GM12878 (cell line): Measurements from ENCODE around the gene ADA. TPM values are rescaled to one million over a fixed set of nuclear protein-coding genes. Genes with fewer than 3 reads are reported as not detected.

Experiments
- ATAC-seq: fragments of 200-7000 bp; cut with Tn5 transposase; 3 replicates; pipeline ENCODE4 v1.9.1; 2020; ENCODE audit warnings: mild to moderate bottlenecking, moderate library complexity
- BruUV-seq: library from RNA; stranded (reverse); fragments of 400-500 nt; replicated peaks from 2 replicates; lab custom pipeline; 2021; lab: Mats Ljungman, UMichigan
- CTCF ChIA-PET: fragments of 300-600 bp; sonication (Branson Sonifier 250); formaldehyde crosslinking; extraction: SDS; loops from one replicate; lab custom pipeline; 2021; ENCODE audit warnings: inconsistent platforms; lab: Yijun Ruan, JAX
- POLR2A ChIA-PET: fragments of 350-600 bp; formaldehyde crosslinking; extraction: SDS; loops from one replicate; lab custom pipeline; 2021; ENCODE audit warnings: inconsistent platforms; lab: Charles Lee
- RAD21 ChIA-PET: fragments of 300-600 bp; sonication (Branson Sonifier 250); formaldehyde crosslinking; loops from one replicate; lab custom pipeline; 2023; ENCODE audit warnings: antibody characterized with exemption; ENCODE audit not compliant: unreplicated experiment; lab: Charles Lee
- SMC1A ChIA-PET: fragments of 300-600 bp; sonication (Branson Sonifier 250); formaldehyde crosslinking; loops from one replicate; lab custom pipeline; 2023; ENCODE audit not compliant: unreplicated experiment, uncharacterized antibody; lab: Charles Lee
- DNase-seq: peaks from one replicate; pipeline ENCODE4 v3.0.0-alpha.2; 2011; ENCODE audit warnings: low read depth, low spot score
- FAIRE-seq: peaks from 3 replicates; lab custom pipeline; 2011; peaks lifted over from hg19 to GRCh38; lab: Jason Lieb, UNC
- H2AFZ ChIP-seq: 2 replicates; pipeline ENCODE4 v1.6.0; 2011; ENCODE audit warnings: low read depth, low read length, control low read depth; ENCODE audit not compliant: control insufficient read depth
- H3K27ac ChIP-seq: 2 replicates; pipeline ENCODE4 v1.5.1; 2011; ENCODE audit warnings: control low read depth; ENCODE audit not compliant: control insufficient read depth, insufficient read depth
- H3K27me3 ChIP-seq, 2 experiments: replicated peaks in 1 of 2; 2 replicates each; pipeline versions ENCODE4 v1.6.0 to v1.6.1; 2011; ENCODE audit warnings: low read length in 1 of 2; ENCODE audit not compliant: control insufficient read depth in 2 of 2, insufficient read depth in 2 of 2
- H3K36me3 ChIP-seq, 2 experiments: 2 replicates each; pipeline ENCODE4 v1.5.1; 2011; ENCODE audit warnings: low read length in 1 of 2; ENCODE audit not compliant: control insufficient read depth in 2 of 2, insufficient read depth in 2 of 2
- H3K4me1 ChIP-seq: 2 replicates; pipeline ENCODE4 v1.6.1; 2011; ENCODE audit warnings: mild to moderate bottlenecking, low read length, moderate library complexity, mixed read lengths; ENCODE audit not compliant: control insufficient read depth, insufficient read depth
- H3K4me2 ChIP-seq: 2 replicates; pipeline ENCODE4 v1.6.0; 2011; ENCODE audit warnings: control low read depth; ENCODE audit not compliant: control insufficient read depth, insufficient read depth
- H3K4me3 ChIP-seq: fragments of 200-600 bp; sonication (generic); 2 replicates; pipeline ENCODE4 v1.5.1; 2016
- H3K79me2 ChIP-seq: 2 replicates; pipeline ENCODE4 v1.6.0; 2011; ENCODE audit warnings: low read length; ENCODE audit not compliant: control insufficient read depth, insufficient read depth
- H3K9ac ChIP-seq: 2 replicates; pipeline ENCODE4 v1.8.0; 2011; ENCODE audit warnings: low read length, control low read depth, mixed read lengths; ENCODE audit not compliant: control insufficient read depth, insufficient read depth
- H3K9me3 ChIP-seq: replicated peaks from 3 replicates; pipeline ENCODE4 v1.5.1; 2011; ENCODE audit warnings: mild to moderate bottlenecking, low read length; ENCODE audit not compliant: control insufficient read depth, insufficient read depth
- H4K20me1 ChIP-seq: 2 replicates; pipeline ENCODE4 v1.6.0; 2011; ENCODE audit not compliant: control insufficient read depth, insufficient read depth
- E4F1 ChIP-seq: fragments of 450-650 bp; IDR thresholded peaks from 2 replicates; pipeline ENCODE4 v1.6.1; 2018; ENCODE audit warnings: borderline replicate concordance, mild to moderate bottlenecking; ENCODE audit not compliant: partially characterized antibody
- JUNB ChIP-seq: IDR thresholded peaks from 2 replicates; pipeline ENCODE4 v1.6.1; 2016; ENCODE audit warnings: antibody characterized with exemption, mild to moderate bottlenecking
- MLLT1 ChIP-seq: fragments of 450-650 bp; IDR thresholded peaks from 2 replicates; pipeline ENCODE4 v1.6.1; 2016; ENCODE audit warnings: mild to moderate bottlenecking
- NKRF ChIP-seq: fragments of 450-650 bp; conservative IDR thresholded peaks from 2 replicates; pipeline ENCODE4 v1.6.1; 2017; ENCODE audit warnings: mild to moderate bottlenecking, moderate library complexity
- RBBP5 ChIP-seq: fragments of 200-600 bp; sonication (generic); conservative IDR thresholded peaks from 2 replicates; pipeline ENCODE4 v1.6.1; 2016
- SIX5 ChIP-seq: IDR thresholded peaks from 2 replicates; pipeline ENCODE4 v1.6.1; 2011; ENCODE audit warnings: mild to moderate bottlenecking, low read depth, low read length, moderate library complexity; ENCODE audit not compliant: severe bottlenecking
- TBL1XR1 ChIP-seq: IDR thresholded peaks from 2 replicates; pipeline ENCODE4 v1.6.1; 2012; ENCODE audit warnings: low read depth, low read length, improper control_type of control experiment
- ZBTB11 ChIP-seq: fragments of 450-650 bp; formaldehyde crosslinking; IDR thresholded peaks from 2 replicates; pipeline ENCODE4 v1.5.0; 2022; ENCODE audit warnings: mild to moderate bottlenecking, missing genetic modification characterization
- WGBS: methylation state at CpG from one replicate; pipeline ENCODE4 v1.1.6; 2016; ENCODE audit warnings: low lambda C conversion rate; ENCODE audit not compliant: insufficient replicate concordance, insufficient coverage; ENCODE audit errors: missing lambda C conversion rate; 5-methylcytosine and 5-hydroxymethylcytosine counted together
- in situ Hi-C: fragments of 300-500 bp; cut with MboI; formaldehyde crosslinking; loops from 9 replicates; pipeline ENCODE4 v1.14.3; 2018; ENCODE audit warnings: mixed read lengths
- intact Hi-C: fragments of 100-400 bp; cut with micrococcal nuclease; formaldehyde crosslinking; loops from one replicate; pipeline ENCODE4 v1.14.2; 2022; ENCODE audit not compliant: unreplicated experiment
- polyA plus RNA-seq, 11 experiments: library from polyadenylated mRNA; depleted of rRNA in 4 of 11; unstranded in 6 of 11; stranded (reverse) in 5 of 11; fragments of >200 nt; fragmentation: Nextera tagmentation in 4 of 11; fragmentation: Illumina TruSeq in 1 of 11; extraction: Ambion mirVana in 4 of 11; extraction: Trizol in 1 of 11; gene quantifications; 1 replicate in 1 of 11; 2 replicates in 10 of 11; pipeline versions ENCODE4 v1.2.1 to v1.2.3, GENCODE V29; 2011 to 2016; ENCODE audit warnings: inconsistent platforms in 2 of 11, missing spikeins in 2 of 11, low read depth in 1 of 11
- total RNA-seq, 4 experiments: library from RNA; depleted of rRNA in 3 of 4; stranded (reverse); fragments of >200 nt in 3 of 4; fragmentation: Illumina TruSeq in 1 of 4; extraction: Trizol in 1 of 4; gene quantifications; 2 replicates each; pipeline versions ENCODE4 v1.2.1 to v1.2.3, GENCODE V29; 2013 to 2021

Gene ADA
- total and polyA plus RNA-seq, 10 of the 15 experiments (the other 5 are each of a cell fraction or from before 2014, with no cell fraction given) = 40.9 to 217 (median 90.8) TPM

- no peak for ATAC-seq
- ChIA-PET SMC1A (no interaction called here), CTCF (interaction anchor here (3.3 kb wide), 1 partner anchor 58 kb away, joined by 13 read pairs; no protein-coding TSS in a partner anchor)
- Histone ChIP-seq H3K79me2 (no peaks in the 10 kb centered on the region), H3K4me2 (no peak overlapping the region), H3K36me3 (peaks cover 28 to 37% of the 10 kb centered on the region in 2 experiments), H3K4me1 (no peaks in the 10 kb centered on the region), H3K9ac (no peak overlapping the region)
- DNase-seq = no peak
- intact Hi-C loops = no loop called here
- TF ChIP-seq TBL1XR1 (no peak), E4F1 (no peak), MLLT1 (no peak), JUNB (no peak), ZBTB11 (CRISPR knock-in tag) (no peak), SIX5 (no peak), RBBP5 (no peak), NKRF (no peak)
- TF ChIP-seq, all 136 proteins: peak for 0
- Histone ChIP-seq H3K4me3 (no peak overlapping the region), H3K27me3 (no peaks in the 10 kb centered on the region), H3K9me3 (no peaks in the 10 kb centered on the region; the same call in 1 of the 3 replicates), H3K27ac (no peak overlapping the region), H4K20me1 (no peaks in the 10 kb centered on the region), H2AFZ (no peak overlapping the region)
- in situ Hi-C loops = no loop called here
- ChIA-PET RAD21 (no interaction called here), POLR2A (no interaction called here)
- no peak for FAIRE-seq
- 95% methylated on average over 8 of the region's 8 CpGs for WGBS
- BruUV-seq = no TSS peak
Measured at GRCh38 chr20:44625361-44625760, 26.1 kb downstream of the ADA start.
